HK-2 (cell line): ENCODE measurements around the gene RAB8B.

Experiments
- DNase-seq: peaks from one replicate; pipeline ENCODE4 v3.0.0-alpha.2; 2018; ENCODE audit not compliant: unreplicated experiment

The RAB8B gene

DNA sequence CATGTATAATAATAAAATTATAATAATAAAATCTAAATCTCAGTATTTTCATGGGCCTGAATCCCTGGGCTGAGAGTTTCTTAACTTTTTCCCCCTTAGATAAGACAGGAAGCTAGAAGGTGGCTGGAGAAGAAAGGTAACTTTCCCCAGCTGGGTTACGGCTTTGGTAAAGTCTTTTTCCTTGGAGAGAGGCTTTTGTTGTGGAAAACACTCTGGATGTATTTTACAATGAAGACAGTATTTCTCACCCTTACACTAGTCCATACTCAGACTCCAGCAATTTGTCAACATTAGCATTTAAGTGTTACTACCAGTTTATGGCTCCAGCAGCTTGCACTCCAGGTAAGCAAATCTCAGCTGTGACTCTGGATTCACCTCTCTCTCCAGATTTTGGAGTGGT is 122.9 kb downstream of the RAB8B start:
- DNase-seq: no peak

DNA sequence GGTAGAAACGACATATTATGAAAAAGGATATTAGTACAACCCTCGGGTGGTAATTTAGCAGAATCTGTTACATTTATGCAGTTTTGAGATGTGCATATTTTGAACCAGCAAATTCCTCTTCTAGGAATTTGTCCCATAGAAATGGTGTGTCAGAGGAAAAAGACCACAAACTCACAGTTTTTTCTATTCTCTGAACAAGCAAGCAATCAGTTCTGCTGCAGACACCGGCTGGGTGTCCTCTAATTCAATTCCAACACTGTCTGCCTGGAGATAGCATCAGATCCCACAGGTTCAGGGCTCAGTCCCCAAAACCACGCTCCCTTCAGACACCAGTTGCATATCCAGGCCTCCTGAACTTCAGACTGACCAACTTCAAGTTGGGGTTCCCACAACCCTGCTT is 124.4 kb downstream of the RAB8B start:
- DNase-seq: no peak

- DNase-seq: no peak
Observed at GRCh38 chr15:63314409-63314808, 125.0 kb downstream of the RAB8B start.
